ENCODE measurements around the gene ADAMTS2. TPM values are rescaled to one million over a fixed set of nuclear protein-coding genes. Genes with fewer than 3 reads are reported as not detected.

ADAMTS2 gene
- total and polyA plus RNA-seq, 2 donors (not counting 3 experiments of a cell fraction or from before 2014, with no cell fraction given), result not detected

- Histone ChIP-seq H3K9me1 (replicated peaks; ENCODE audit: control insufficient read depth, extremely low read depth, insufficient read depth, low read length) (no peaks in the 10 kb centered on the region), H3K27ac (ENCODE audit: insufficient read depth, low read depth, low read length) (no peak overlapping the region), H3K4me1 (ENCODE audit: control insufficient read depth, extremely low read depth, insufficient read depth, low read length) (no peaks in the 10 kb centered on the region), H3K4me3 (replicated peaks in 1 of 3; ENCODE audit: insufficient read depth in 1 of 3, low read depth in 1 of 3, low read length in 3 of 3) (no peak overlapping the region), H2AFZ (ENCODE audit: low read depth, low read length) (no peak overlapping the region), H3K36me3 (ENCODE audit: control insufficient read depth in 2 of 2, extremely low read depth in 1 of 2, insufficient read depth in 2 of 2, low read length in 2 of 2) (no peaks in the 10 kb centered on the region), H3K27me3 (ENCODE audit: control insufficient read depth in 2 of 2, insufficient read depth in 2 of 2, low read length in 2 of 2) (no peaks in the 10 kb centered on the region), H4K20me1 (replicated peaks; ENCODE audit: control insufficient read depth, extremely low read depth, insufficient read depth, low read length) (no peaks in the 10 kb centered on the region), H3K9ac (replicated peaks; ENCODE audit: extremely low read depth, insufficient read depth, low read length) (no peak overlapping the region), H3K79me2 (ENCODE audit: control insufficient read depth, insufficient read depth, low read length) (no peaks in the 10 kb centered on the region), H3K9me3 (replicated peaks; ENCODE audit: control insufficient read depth, insufficient read depth, low read length) (peaks cover 4% of the 10 kb centered on the region), H3K4me2 (ENCODE audit: insufficient read depth, low read length) (no peak overlapping the region)
- CTCF ChIA-PET, result no interaction called here
- dilution Hi-C loops (cut with MboI; ENCODE audit: extremely low pct_ligation_motif_present, low sequenced_read_pairs) (no loop called here), intact Hi-C loops (cut with micrococcal nuclease) (no loop called here)
- no peak for DNase-seq (ENCODE audit: low read depth, low spot score)
- POLR2A ChIA-PET, result no interaction called here
- TF ChIP-seq CTCF (IDR thresholded peaks at IDR 0.05; ENCODE audit: extremely low read depth in 1 of 2, insufficient read depth in 1 of 2, low read depth in 1 of 2, low read length in 2 of 2), result no peak
- no peak for TF ChIP-seq POLR2A (IDR thresholded peaks at IDR 0.05; ENCODE audit: low read depth, low read length)
- BruUV-seq (replicated peaks), result no TSS peak
- FAIRE-seq, result no peak
Observed at GRCh38 chr5:179393078-179393477, 47.8 kb upstream of the ADAMTS2 start.

GRCh38 chr5:179387151-179388110, 42.2 kb upstream of the ADAMTS2 start:
- Histone ChIP-seq H3K4me2 (ENCODE audit: insufficient read depth, low read length) (no peak overlapping the region), H3K4me1 (ENCODE audit: control insufficient read depth, extremely low read depth, insufficient read depth, low read length) (no peaks in the 10 kb centered on the region), H3K36me3 (ENCODE audit: control insufficient read depth in 2 of 2, extremely low read depth in 1 of 2, insufficient read depth in 2 of 2, low read length in 2 of 2) (no peaks in the 10 kb centered on the region), H3K9ac (replicated peaks; ENCODE audit: extremely low read depth, insufficient read depth, low read length) (no peak overlapping the region), H3K4me3 (replicated peaks in 1 of 3; ENCODE audit: insufficient read depth in 1 of 3, low read depth in 1 of 3, low read length in 3 of 3) (no peak overlapping the region), H4K20me1 (replicated peaks; ENCODE audit: control insufficient read depth, extremely low read depth, insufficient read depth, low read length) (no peaks in the 10 kb centered on the region), H3K9me3 (replicated peaks; ENCODE audit: control insufficient read depth, insufficient read depth, low read length) (peaks cover 4% of the 10 kb centered on the region), H2AFZ (ENCODE audit: low read depth, low read length) (no peak overlapping the region), H3K79me2 (ENCODE audit: control insufficient read depth, insufficient read depth, low read length) (no peaks in the 10 kb centered on the region), H3K9me1 (replicated peaks; ENCODE audit: control insufficient read depth, extremely low read depth, insufficient read depth, low read length) (no peaks in the 10 kb centered on the region), H3K27me3 (ENCODE audit: control insufficient read depth in 2 of 2, insufficient read depth in 2 of 2, low read length in 2 of 2) (no peaks in the 10 kb centered on the region), H3K27ac (ENCODE audit: insufficient read depth, low read depth, low read length) (no peak overlapping the region)
- BruUV-seq (replicated peaks), result no TSS peak
- TF ChIP-seq POLR2A (IDR thresholded peaks at IDR 0.05; ENCODE audit: low read depth, low read length), result no peak
- no peak for TF ChIP-seq FOS (IDR thresholded peaks at IDR 0.05; ENCODE audit: borderline replicate concordance, insufficient read depth, low read length)
- TF ChIP-seq MYC (IDR thresholded peaks at IDR 0.05; ENCODE audit: low read depth, low read length), result no peak
- TF ChIP-seq, protein P1, sequence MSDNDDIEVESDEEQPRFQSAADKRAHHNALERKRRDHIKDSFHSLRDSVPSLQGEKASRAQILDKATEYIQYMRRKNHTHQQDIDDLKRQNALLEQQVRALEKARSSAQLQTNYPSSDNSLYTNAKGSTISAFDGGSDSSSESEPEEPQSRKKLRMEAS (IDR thresholded peaks at IDR 0.05; ENCODE audit: insufficient read depth, insufficient read length), result no peak
- no peak for TF ChIP-seq JUN (IDR thresholded peaks at IDR 0.05; ENCODE audit: borderline replicate concordance, insufficient read depth, insufficient read length, low read depth)
- no peak for TF ChIP-seq EZH2 (IDR thresholded peaks at IDR 0.05; ENCODE audit: borderline replicate concordance, low read depth, low read length, severe bottlenecking)
- no peak for TF ChIP-seq POLR2AphosphoS5 (IDR thresholded peaks at IDR 0.05; ENCODE audit: insufficient read depth, low read depth, low read length)
- TF ChIP-seq GATA2 (IDR thresholded peaks at IDR 0.05; ENCODE audit: insufficient read depth, insufficient read length, low read depth, low read length), result no peak
- no peak for TF ChIP-seq CTCF (IDR thresholded peaks at IDR 0.05; ENCODE audit: extremely low read depth in 1 of 2, insufficient read depth in 1 of 2, low read depth in 1 of 2, low read length in 2 of 2)
- ChIA-PET POLR2A (no interaction called here), CTCF (no interaction called here)
- dilution Hi-C loops (cut with MboI; ENCODE audit: extremely low pct_ligation_motif_present, low sequenced_read_pairs), result no loop called here
- intact Hi-C loops (cut with micrococcal nuclease), result no loop called here
- DNase-seq (ENCODE audit: low read depth, low spot score) (no peak), FAIRE-seq (no peak)
